ENCODE results near the gene SMARCC2. TPM values are rescaled to one million over a fixed set of nuclear protein-coding genes. Genes with fewer than 3 reads are reported as not detected.

Gene SMARCC2
- total and polyA plus RNA-seq, 2 of the 13 experiments (the other 11 are each of a cell fraction or from before 2014, with no cell fraction given), result 21.3 to 24.1 TPM

- TF ChIP-seq ZNF281 (CRISPR knock-in tag; IDR thresholded peaks at IDR 0.05; ENCODE audit: borderline replicate concordance) (peak; percentile 36; the same call in 1 of the 2 replicates), ZSCAN29 (CRISPR knock-in tag; conservative IDR thresholded peaks at IDR 0.05) (0 out of 2 replicates have a peak, but pooled peaks have one; percentile 30), ZNF670 (CRISPR knock-in tag; IDR thresholded peaks at IDR 0.05; ENCODE audit: borderline replicate concordance) (no peak), HNRNPL (IDR thresholded peaks at IDR 0.05; ENCODE audit: low read depth, low read length) (0 out of 2 replicates have a peak, but pooled peaks have one; percentile 10), GATAD1 (CRISPR knock-in tag; IDR thresholded peaks at IDR 0.05) (peak; percentile 38; the same call in 1 of the 2 replicates), NONO (IDR thresholded peaks at IDR 0.05) (no peak), NONO (CRISPR knock-in tag; conservative IDR thresholded peaks at IDR 0.05) (0 out of 2 replicates have a peak, but pooled peaks have one; percentile 18), MTF1 (CRISPR knock-in tag; IDR thresholded peaks at IDR 0.05) (no peak), ZNF652 (CRISPR knock-in tag; IDR thresholded peaks at IDR 0.05; ENCODE audit: borderline replicate concordance, low read depth) (peak; percentile 41; the same call in 1 of the 2 replicates), ZNF746 (CRISPR knock-in tag; IDR thresholded peaks at IDR 0.05) (peak; percentile 78; the same call in 1 of the 2 replicates), PRPF4 (IDR thresholded peaks at IDR 0.05; ENCODE audit: low read depth, low read length, poor library complexity, severe bottlenecking) (peak; percentile 82), ZNF710 (CRISPR knock-in tag; IDR thresholded peaks at IDR 0.05; ENCODE audit: borderline replicate concordance) (0 out of 2 replicates have a peak, but pooled peaks have one; percentile 36), CCAR2 (optimal IDR thresholded peaks at IDR 0.05; ENCODE audit: low read depth, low read length) (peak; percentile 48), RXRB (CRISPR knock-in tag; IDR thresholded peaks at IDR 0.05; ENCODE audit: borderline replicate concordance) (no peak), ZMYM4 (CRISPR knock-in tag; IDR thresholded peaks at IDR 0.05) (peak; percentile 53), CSRNP1 (CRISPR knock-in tag; IDR thresholded peaks at IDR 0.05) (no peak), BORCS8-MEF2B (CRISPR knock-in tag; IDR thresholded peaks at IDR 0.05) (no peak; the same call in 1 of the 2 replicates), TFDP1 (CRISPR knock-in tag; IDR thresholded peaks at IDR 0.05; ENCODE audit: borderline replicate concordance) (0 out of 2 replicates have a peak, but pooled peaks have one; percentile 29), TARDBP (CRISPR knock-in tag; IDR thresholded peaks at IDR 0.05) (0 out of 2 replicates have a peak, but pooled peaks have one; percentile 7), ZNF552 (CRISPR knock-in tag; IDR thresholded peaks at IDR 0.05; ENCODE audit: borderline replicate concordance) (0 out of 2 replicates have a peak, but pooled peaks have one; percentile 75)
Observed at GRCh38 chr12:56157201-56158028, 31.9 kb downstream of the SMARCC2 start (continued).
